RWPE2 (cell line): ENCODE data around the gene SKIDA1.

Experiments used
- ATAC-seq: fragments of 200-7000 bp; cut with Tn5 transposase; 3 replicates; pipeline ENCODE4 v1.9.1; 2021; ENCODE audit warnings: low read depth
- DNase-seq: peaks from one replicate; pipeline ENCODE4 v3.0.0-alpha.2; 2020; ENCODE audit warnings: low spot score
- H3K27ac ChIP-seq: fragments of 450-650 bp; 2 replicates; pipeline ENCODE4 v1.5.1; 2017; ENCODE audit warnings: mild to moderate bottlenecking; ENCODE audit not compliant: poor library complexity, severe bottlenecking
- H3K27me3 ChIP-seq: fragments of 250-450 bp; sonication (Bioruptor Pico); 2 replicates; pipeline ENCODE4 v1.5.1; 2021; ENCODE audit warnings: mild to moderate bottlenecking, moderate library complexity; ENCODE audit not compliant: insufficient read depth, poor library complexity, severe bottlenecking
- H3K36me3 ChIP-seq: fragments of 250-450 bp; sonication (Bioruptor Pico); 2 replicates; pipeline ENCODE4 v1.5.1; 2020; ENCODE audit warnings: low read depth, mild to moderate bottlenecking, moderate library complexity
- H3K4me1 ChIP-seq: fragments of 250-450 bp; sonication (Bioruptor Pico); 2 replicates; pipeline ENCODE4 v1.5.1; 2021; ENCODE audit warnings: mild to moderate bottlenecking, moderate library complexity; ENCODE audit not compliant: insufficient read depth, poor library complexity, severe bottlenecking
- H3K4me3 ChIP-seq: fragments of 250-450 bp; sonication (Bioruptor Pico); 2 replicates; pipeline ENCODE4 v1.5.1; 2021; ENCODE audit warnings: mild to moderate bottlenecking, moderate library complexity; ENCODE audit not compliant: severe bottlenecking
- H3K9me3 ChIP-seq: fragments of 250-450 bp; sonication (Bioruptor Pico); 2 replicates; pipeline ENCODE4 v1.5.1; 2021; ENCODE audit warnings: mild to moderate bottlenecking, moderate library complexity; ENCODE audit not compliant: severe bottlenecking
- TF ChIP-seq, protein P1 (sequence below): fragments of 450-650 bp; IDR thresholded peaks from one replicate; pipeline ENCODE4 v1.5.1; 2017; ENCODE audit warnings: mild to moderate bottlenecking, moderate library complexity; ENCODE audit not compliant: poor library complexity, severe bottlenecking

The SKIDA1 gene

GRCh38 chr10:21519941-21520436 lies 5.5 kb downstream of the SKIDA1 start:
- Histone ChIP-seq H3K9me3 (no peaks in the 10 kb centered on the region), H3K27ac (no peak overlapping the region), H3K4me1 (no peaks in the 10 kb centered on the region), H3K27me3 (no peaks in the 10 kb centered on the region), H3K36me3 (no peaks in the 10 kb centered on the region), H3K4me3 (no peak overlapping the region)
- ATAC-seq: no peak
- DNase-seq: no peak
- TF ChIP-seq, protein P1, sequence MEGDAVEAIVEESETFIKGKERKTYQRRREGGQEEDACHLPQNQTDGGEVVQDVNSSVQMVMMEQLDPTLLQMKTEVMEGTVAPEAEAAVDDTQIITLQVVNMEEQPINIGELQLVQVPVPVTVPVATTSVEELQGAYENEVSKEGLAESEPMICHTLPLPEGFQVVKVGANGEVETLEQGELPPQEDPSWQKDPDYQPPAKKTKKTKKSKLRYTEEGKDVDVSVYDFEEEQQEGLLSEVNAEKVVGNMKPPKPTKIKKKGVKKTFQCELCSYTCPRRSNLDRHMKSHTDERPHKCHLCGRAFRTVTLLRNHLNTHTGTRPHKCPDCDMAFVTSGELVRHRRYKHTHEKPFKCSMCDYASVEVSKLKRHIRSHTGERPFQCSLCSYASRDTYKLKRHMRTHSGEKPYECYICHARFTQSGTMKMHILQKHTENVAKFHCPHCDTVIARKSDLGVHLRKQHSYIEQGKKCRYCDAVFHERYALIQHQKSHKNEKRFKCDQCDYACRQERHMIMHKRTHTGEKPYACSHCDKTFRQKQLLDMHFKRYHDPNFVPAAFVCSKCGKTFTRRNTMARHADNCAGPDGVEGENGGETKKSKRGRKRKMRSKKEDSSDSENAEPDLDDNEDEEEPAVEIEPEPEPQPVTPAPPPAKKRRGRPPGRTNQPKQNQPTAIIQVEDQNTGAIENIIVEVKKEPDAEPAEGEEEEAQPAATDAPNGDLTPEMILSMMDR: no peak

DNA sequence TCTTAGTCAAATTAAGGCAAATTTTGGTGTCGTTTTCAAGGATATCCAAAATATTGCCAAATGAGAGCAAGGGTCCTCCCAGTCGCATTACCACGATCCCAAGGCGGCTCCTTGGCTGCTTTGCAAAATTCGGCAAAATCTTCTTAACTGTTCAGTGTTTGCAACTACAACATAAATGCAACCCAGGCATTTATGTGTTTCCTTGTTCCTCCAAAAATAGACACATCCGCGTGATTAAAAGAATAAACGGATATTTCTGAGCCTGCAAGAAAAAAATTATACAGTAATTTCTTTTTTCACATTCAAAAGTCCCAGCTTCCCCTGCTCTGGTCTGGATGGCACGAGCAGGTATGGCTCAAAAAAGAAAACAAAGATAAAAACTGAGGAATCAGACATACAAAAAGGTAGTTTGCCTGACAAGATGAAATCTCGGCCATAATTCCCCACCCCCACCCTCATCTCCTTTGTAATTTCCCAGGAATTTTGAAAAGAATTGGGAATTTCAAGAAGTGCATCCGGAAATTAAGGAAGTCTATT lies 6.0 kb downstream of the SKIDA1 start:
- H3K27me3 ChIP-seq: no peaks in the 10 kb centered on the region
- H3K27ac ChIP-seq: no peak overlapping the region
- no peak for DNase-seq
- TF ChIP-seq, protein P1: no peak
- no peaks in the 10 kb centered on the region for H3K4me1 ChIP-seq
- H3K4me3 ChIP-seq: no peak overlapping the region
- ATAC-seq: no peak
- H3K9me3 ChIP-seq: no peaks in the 10 kb centered on the region
- no peaks in the 10 kb centered on the region for H3K36me3 ChIP-seq

DNA sequence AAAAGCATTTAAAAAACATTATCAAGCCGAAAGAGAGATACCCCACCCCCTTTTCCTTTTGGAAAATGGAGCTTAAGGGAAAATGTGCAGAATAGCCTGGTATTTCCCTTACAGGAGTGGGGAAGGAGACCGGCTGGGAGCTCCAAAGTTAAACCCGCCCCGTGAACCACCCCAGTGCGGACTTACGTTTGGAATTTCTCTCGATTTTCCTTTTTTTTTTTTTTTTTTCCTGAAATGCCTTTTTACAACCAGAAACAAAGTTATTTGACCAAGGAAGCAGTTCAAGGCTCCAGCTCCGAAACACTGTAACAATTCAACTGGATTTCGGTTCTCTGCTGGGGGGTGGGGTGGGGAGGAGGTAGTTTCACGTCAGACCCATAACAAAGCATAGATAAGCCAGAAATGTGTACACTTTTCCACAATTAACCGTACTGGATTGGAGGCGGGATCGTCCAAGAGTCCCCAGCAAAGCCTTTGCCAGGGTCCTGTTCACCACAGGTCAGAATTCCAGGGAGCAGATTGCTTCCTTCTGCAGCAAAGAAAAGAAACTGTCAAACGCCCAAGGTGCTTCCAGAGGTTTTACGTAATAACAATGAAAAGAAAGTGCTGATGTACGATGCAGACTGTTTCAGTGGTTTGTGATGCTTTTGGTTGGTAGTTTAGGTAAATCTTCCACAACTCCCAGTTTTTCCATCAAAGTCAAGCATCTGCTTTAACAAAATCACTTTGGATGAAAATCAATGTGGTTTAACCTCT lies 6.7 kb downstream of the SKIDA1 start:
- DNase-seq (no peak), ATAC-seq (no peak)
- H3K9me3 ChIP-seq: no peaks in the 10 kb centered on the region
- H3K4me3 ChIP-seq: peak overlapping the region; percentile 62
- H3K27me3 ChIP-seq: no peaks in the 10 kb centered on the region
- TF ChIP-seq, protein P1: no peak
- no peak overlapping the region for H3K27ac ChIP-seq
- H3K4me1 ChIP-seq: no peaks in the 10 kb centered on the region
- no peaks in the 10 kb centered on the region for H3K36me3 ChIP-seq

GRCh38 chr10:21518149-21518640 lies 7.3 kb downstream of the SKIDA1 start:
- DNase-seq (no peak), ATAC-seq (no peak)
- TF ChIP-seq, protein P1: no peak
- Histone ChIP-seq H3K4me3 (peak overlapping the region; percentile 62), H3K9me3 (no peaks in the 10 kb centered on the region), H3K36me3 (no peaks in the 10 kb centered on the region), H3K27me3 (no peaks in the 10 kb centered on the region), H3K4me1 (no peaks in the 10 kb centered on the region), H3K27ac (no peak overlapping the region)
